AG09309 (cell line): ENCODE measurements around the gene MUCL3.

ENCODE experiments used
- DNase-seq: peaks from one replicate; pipeline ENCODE4 v3.0.0-alpha.2; 2010; ENCODE audit warnings: low read depth
- H3K4me3 ChIP-seq: 2 replicates; pipeline ENCODE4 v1.5.1; 2011; ENCODE audit warnings: mild to moderate bottlenecking, low read depth, low read length, moderate library complexity; ENCODE audit not compliant: control insufficient read depth
- TF ChIP-seq, protein P1 (sequence below): IDR thresholded peaks from 2 replicates; pipeline ENCODE4 v1.5.1; 2011; ENCODE audit warnings: mild to moderate bottlenecking, low read depth, low read length, inconsistent platforms; ENCODE audit not compliant: insufficient read depth, control insufficient read depth; ENCODE audit errors: missing control alignments

The MUCL3 gene

DNA sequence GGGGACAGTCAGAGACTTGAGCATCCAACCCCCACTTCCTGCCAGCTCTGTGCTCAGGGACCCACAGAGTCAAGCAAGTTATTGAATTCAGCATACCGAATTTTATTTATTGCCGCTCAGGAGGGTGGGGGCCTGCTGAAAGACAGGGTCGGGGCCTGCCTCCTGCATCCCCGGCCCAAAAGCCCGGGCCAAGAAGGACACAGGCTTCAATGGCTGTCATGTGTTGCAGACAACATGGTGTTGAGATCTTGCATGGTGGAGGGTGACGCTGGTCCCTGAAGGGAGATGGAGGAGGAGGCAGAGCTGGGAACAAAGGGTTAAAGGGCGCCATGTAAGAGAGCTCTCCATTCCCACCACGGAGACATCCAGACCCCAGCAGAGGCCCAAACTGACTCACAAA, 9.5 kb upstream of the MUCL3 start:
- TF ChIP-seq, protein P1, sequence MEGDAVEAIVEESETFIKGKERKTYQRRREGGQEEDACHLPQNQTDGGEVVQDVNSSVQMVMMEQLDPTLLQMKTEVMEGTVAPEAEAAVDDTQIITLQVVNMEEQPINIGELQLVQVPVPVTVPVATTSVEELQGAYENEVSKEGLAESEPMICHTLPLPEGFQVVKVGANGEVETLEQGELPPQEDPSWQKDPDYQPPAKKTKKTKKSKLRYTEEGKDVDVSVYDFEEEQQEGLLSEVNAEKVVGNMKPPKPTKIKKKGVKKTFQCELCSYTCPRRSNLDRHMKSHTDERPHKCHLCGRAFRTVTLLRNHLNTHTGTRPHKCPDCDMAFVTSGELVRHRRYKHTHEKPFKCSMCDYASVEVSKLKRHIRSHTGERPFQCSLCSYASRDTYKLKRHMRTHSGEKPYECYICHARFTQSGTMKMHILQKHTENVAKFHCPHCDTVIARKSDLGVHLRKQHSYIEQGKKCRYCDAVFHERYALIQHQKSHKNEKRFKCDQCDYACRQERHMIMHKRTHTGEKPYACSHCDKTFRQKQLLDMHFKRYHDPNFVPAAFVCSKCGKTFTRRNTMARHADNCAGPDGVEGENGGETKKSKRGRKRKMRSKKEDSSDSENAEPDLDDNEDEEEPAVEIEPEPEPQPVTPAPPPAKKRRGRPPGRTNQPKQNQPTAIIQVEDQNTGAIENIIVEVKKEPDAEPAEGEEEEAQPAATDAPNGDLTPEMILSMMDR, result no peak
- no peak for DNase-seq
- H3K4me3 ChIP-seq, result no peak overlapping the region

DNA sequence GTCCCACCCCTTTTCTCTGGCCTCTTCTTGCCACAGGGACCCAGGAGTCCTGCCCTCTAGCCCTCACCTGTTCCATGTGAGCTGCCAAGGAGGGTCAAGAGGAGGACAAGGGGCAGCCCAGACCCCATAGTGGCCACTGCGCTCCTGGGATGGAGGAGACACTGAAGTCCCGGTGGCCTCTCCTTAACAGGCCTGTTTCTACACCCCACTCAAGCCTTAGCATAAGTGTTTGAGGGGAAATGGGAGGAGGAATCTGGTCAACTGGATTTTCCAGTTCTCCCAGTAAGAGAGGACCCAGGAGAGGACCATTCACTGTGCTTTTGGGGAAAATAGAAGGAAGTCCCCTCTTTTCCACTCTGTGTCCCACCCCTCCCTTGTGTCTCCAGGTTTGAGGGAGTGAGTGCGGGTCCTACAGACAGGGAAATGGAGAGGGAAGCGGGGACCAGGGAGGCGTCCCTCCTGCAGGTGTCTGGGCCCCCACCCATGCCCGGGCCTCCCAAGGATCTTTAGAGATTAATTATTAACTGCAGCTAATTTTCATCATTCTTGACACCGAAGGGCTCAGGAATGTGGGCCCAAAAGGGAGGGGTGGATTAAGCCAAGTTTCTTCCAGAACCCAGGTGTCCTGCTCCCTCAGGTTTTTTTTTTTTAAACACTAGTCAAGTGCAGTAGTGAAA, 8.7 kb upstream of the MUCL3 start, which contains the start of gene SFTA2:
Gene SFTA2, minus strand, starts transcription at position 202 of the 677 bp plus-strand sequence. Its CDS starts 74 bp downstream, at position 128.
- H3K4me3 ChIP-seq, result no peak within 1 kb of the TSS
- no peak for DNase-seq
- TF ChIP-seq, protein P1, result no peak

DNA sequence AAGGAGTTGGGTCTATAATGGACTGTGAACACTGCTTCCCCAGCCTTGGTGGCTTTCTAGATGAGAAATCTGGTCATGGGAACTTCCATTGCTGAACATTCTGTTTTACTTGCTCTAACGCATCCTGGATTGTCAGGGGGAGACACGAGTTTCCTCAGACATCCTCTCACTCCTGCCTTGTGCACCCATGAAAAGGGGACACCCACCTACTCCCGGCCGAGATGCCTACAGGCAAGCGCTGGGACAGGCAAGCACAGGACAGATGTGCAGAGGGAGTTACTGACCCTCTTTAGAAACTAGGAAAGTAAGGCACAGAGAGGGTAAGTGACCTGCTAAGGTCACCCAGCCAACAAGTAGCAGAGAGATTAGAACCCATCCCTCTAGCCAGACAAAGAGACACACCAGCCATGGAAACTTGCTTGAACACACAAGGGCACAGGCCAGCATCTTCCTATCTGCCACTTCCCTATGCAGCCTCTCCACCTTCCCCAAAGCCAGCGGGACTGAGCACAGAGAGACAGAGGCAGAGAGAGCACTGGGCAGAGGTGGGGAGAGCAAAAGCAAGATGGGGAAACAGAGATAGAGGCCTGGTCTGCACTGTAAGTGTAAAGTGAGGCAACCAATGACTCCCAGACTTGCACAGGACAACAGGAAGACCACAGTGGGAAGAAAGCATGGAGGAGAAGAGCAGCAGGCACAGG, 8.0 kb upstream of the MUCL3 start:
- no peak overlapping the region for H3K4me3 ChIP-seq
- TF ChIP-seq, protein P1, result no peak
- DNase-seq, result no peak

DNA sequence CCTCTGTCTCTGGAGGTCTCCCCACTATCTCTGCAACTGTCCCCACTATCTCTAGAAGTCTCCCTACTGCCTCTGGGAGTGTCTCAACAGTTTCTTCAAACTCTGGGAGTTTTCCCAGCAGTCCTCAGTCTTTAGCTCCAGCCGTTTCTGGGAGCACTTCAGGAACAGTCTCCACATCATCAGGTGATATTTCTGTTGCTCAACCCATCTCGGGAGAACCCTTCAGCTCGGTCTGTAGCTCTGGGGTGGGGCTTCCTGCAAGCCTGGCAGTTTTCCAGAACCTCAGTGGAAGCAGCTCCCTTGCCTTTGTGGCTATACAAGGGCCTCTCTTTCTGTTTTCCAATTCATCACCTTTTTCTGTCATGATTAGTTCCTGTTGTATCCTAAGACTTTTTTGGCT, 5.8 kb upstream of the MUCL3 start:
- TF ChIP-seq, protein P1, result no peak
- no peak for DNase-seq
- H3K4me3 ChIP-seq, result no peak overlapping the region

- H3K4me3 ChIP-seq, result no peak overlapping the region
- TF ChIP-seq, protein P1, result no peak
- no peak for DNase-seq
Observed at GRCh38 chr6:30937265-30937664, 3.5 kb upstream of the MUCL3 start.

- TF ChIP-seq, protein P1, result no peak
- H3K4me3 ChIP-seq, result no peak overlapping the region
- no peak for DNase-seq
Observed at GRCh38 chr6:30938730-30939129, 2.0 kb upstream of the MUCL3 start.
